Measurements from ENCODE around the gene PTPRG. TPM values are rescaled to one million over a fixed set of nuclear protein-coding genes. Genes with fewer than 3 reads are reported as not detected.

PTPRG gene
- total RNA-seq, 6 experiments from 2014 or later = 11.7 to 27.8 (median 14.7) TPM

GRCh38 chr3:62041681-62042080 lies 480.3 kb downstream of the PTPRG start:
- Histone ChIP-seq H3K4me1 (no peaks in the 10 kb centered on the region), H3K4me3 (no peak overlapping the region), H3K9me3 (no peaks in the 10 kb centered on the region), H3K27me3 (no peaks in the 10 kb centered on the region), H3K36me3 (no peaks in the 10 kb centered on the region), H3K27ac (no peak overlapping the region)
- DNase-seq = no peak
- 93% methylated on average over 4 of the region's 4 CpGs for WGBS (ENCODE audit: insufficient coverage, low coverage, low lambda C conversion rate, missing lambda C conversion rate)
- ATAC-seq = no peak
- intact Hi-C loops (cut with DNase I) = no loop called here
- TF ChIP-seq CTCF (IDR thresholded peaks at IDR 0.05) (no peak), POLR2A (IDR thresholded peaks at IDR 0.05) (no peak)

GRCh38 chr3:62044874-62045411 lies 483.6 kb downstream of the PTPRG start:
- ATAC-seq = no peak
- TF ChIP-seq POLR2A (IDR thresholded peaks at IDR 0.05) (no peak), CTCF (IDR thresholded peaks at IDR 0.05) (no peak)

GRCh38 chr3:62046326-62046725 lies 485.0 kb downstream of the PTPRG start:
- ATAC-seq (no peak), DNase-seq (no peak)
- H3K9me3 ChIP-seq = no peaks in the 10 kb centered on the region
- H3K36me3 ChIP-seq = no peaks in the 10 kb centered on the region
- H3K4me3 ChIP-seq = no peak overlapping the region
- H3K4me1 ChIP-seq = no peaks in the 10 kb centered on the region
- TF ChIP-seq POLR2A (IDR thresholded peaks at IDR 0.05) = no peak
- TF ChIP-seq CTCF (IDR thresholded peaks at IDR 0.05) = no peak
- no peaks in the 10 kb centered on the region for H3K27me3 ChIP-seq
- intact Hi-C loops (cut with DNase I) = no loop called here
- no peak overlapping the region for H3K27ac ChIP-seq

More at GRCh38 chr3:62044874-62045411, 483.6 kb downstream of the PTPRG start:
- no peaks in the 10 kb centered on the region for H3K4me1 ChIP-seq
- no peak for DNase-seq
- WGBS (ENCODE audit: insufficient coverage, low coverage, low lambda C conversion rate, missing lambda C conversion rate) = 73% methylated on average over 5 of the region's 5 CpGs
- H3K27me3 ChIP-seq = no peaks in the 10 kb centered on the region
- no peak overlapping the region for H3K4me3 ChIP-seq
- intact Hi-C loops (cut with DNase I) = no loop called here
- H3K9me3 ChIP-seq = no peaks in the 10 kb centered on the region
- H3K27ac ChIP-seq = no peak overlapping the region
- no peaks in the 10 kb centered on the region for H3K36me3 ChIP-seq

- intact Hi-C loops (cut with DNase I) = no loop called here
- WGBS (ENCODE audit: insufficient coverage, low coverage, low lambda C conversion rate, missing lambda C conversion rate) = 91% methylated on average over 3 of the region's 3 CpGs
- Histone ChIP-seq H3K36me3 (no peaks in the 10 kb centered on the region), H3K4me1 (no peaks in the 10 kb centered on the region), H3K4me3 (no peak overlapping the region), H3K9me3 (no peaks in the 10 kb centered on the region), H3K27ac (no peak overlapping the region), H3K27me3 (no peaks in the 10 kb centered on the region)
- DNase-seq = no peak
- no peak for TF ChIP-seq CTCF (IDR thresholded peaks at IDR 0.05)
- no peak for TF ChIP-seq POLR2A (IDR thresholded peaks at IDR 0.05)
- ATAC-seq = no peak
Measured at GRCh38 chr3:62048577-62048976, 487.2 kb downstream of the PTPRG start.

GRCh38 chr3:62049033-62049432 lies 487.7 kb downstream of the PTPRG start:
- Histone ChIP-seq H3K27me3 (no peaks in the 10 kb centered on the region), H3K36me3 (no peaks in the 10 kb centered on the region), H3K4me3 (no peak overlapping the region), H3K9me3 (no peaks in the 10 kb centered on the region), H3K27ac (no peak overlapping the region), H3K4me1 (no peaks in the 10 kb centered on the region)
- WGBS (ENCODE audit: insufficient coverage, low coverage, low lambda C conversion rate, missing lambda C conversion rate) = 90% methylated on average over 6 of the region's 6 CpGs
- intact Hi-C loops (cut with DNase I) = no loop called here
- ATAC-seq (no peak), DNase-seq (no peak)
- no peak for TF ChIP-seq CTCF (IDR thresholded peaks at IDR 0.05)
- TF ChIP-seq POLR2A (IDR thresholded peaks at IDR 0.05) = no peak

Data from right lobe of liver (tissue), 6 donors.